Stimulated activated CD4-positive, alpha-beta T cell treated with anti-CD3 and anti-CD28 coated beads, Interleukin-15, amount 100 ng/mL, for 24 hours (primary cell): Measurements from ENCODE around the gene NR4A3.
"Not testable (repeated sequence)": the region's sequence is repeated elsewhere in the genome, so short reads cannot be mapped to it uniquely, and the experiment has no call there.

Source experiments
- DNase-seq: peaks from one replicate; pipeline ENCODE4 v3.0.0-alpha.2; 2020

NR4A3 gene

DNA sequence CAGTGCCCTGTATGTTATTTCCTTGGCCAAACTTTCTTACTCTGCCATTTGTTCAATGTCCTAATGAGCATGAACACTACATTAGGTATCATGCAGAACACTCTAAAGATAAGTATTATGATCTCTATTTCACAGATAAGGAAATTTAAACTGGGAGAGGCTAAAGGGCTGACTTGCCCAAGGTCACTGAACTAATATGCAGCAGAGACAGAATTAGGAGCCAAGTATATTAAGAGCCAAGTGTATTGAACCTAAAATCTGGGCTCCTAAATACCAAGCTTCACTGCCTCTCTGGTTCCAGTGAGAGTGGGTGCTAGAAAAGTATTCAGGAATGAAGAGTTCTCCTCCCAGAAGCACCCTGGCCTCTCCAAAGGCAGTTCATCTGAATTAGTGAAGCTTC, 13.5 kb downstream of the NR4A3 start:
- DNase-seq, result no peak

- no peak for DNase-seq
Measured at GRCh38 chr9:99835581-99835980, 13.9 kb downstream of the NR4A3 start.

- DNase-seq, result no peak
Measured at GRCh38 chr9:99840072-99840471, 18.4 kb downstream of the NR4A3 start.

DNA sequence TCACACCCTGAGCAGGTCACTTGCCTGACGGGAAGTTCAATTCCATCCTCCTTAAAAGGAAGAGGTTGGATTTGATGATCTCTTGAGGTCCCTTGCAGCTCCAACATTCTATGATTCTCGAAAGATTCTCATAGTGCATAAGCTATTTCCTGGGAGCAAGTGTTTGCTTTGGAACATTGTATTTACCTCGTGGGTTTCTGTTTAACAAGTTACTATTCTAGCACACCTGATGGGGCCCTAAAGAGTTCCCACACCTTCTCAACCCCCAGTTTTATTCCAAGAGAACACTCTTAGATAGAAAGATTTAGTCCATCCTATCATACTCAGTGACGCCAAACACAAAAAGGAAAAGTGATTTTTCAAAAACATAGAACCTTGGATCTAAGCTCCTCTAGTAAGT, 23.4 kb downstream of the NR4A3 start:
- no peak for DNase-seq

DNA sequence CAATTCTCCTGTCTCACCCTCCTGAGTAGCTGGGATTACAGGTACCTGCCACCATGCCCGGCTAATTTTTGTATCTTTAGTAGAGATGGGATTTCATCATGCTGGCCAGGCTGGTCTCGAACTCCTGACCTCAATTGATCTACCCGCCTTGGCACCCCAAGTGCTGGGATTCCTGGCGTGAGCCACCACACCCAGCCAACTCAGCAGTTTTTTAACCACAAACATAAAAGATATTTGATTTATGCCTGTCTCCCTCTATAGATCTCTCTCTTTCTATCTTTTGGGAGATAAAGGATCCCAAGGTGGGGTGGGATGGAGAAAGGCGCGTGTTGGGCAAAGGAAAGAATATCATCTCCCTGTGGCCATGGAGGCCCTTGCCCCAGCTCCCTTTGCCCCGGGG, 26.8 kb downstream of the NR4A3 start:
- DNase-seq, result no peak

DNA sequence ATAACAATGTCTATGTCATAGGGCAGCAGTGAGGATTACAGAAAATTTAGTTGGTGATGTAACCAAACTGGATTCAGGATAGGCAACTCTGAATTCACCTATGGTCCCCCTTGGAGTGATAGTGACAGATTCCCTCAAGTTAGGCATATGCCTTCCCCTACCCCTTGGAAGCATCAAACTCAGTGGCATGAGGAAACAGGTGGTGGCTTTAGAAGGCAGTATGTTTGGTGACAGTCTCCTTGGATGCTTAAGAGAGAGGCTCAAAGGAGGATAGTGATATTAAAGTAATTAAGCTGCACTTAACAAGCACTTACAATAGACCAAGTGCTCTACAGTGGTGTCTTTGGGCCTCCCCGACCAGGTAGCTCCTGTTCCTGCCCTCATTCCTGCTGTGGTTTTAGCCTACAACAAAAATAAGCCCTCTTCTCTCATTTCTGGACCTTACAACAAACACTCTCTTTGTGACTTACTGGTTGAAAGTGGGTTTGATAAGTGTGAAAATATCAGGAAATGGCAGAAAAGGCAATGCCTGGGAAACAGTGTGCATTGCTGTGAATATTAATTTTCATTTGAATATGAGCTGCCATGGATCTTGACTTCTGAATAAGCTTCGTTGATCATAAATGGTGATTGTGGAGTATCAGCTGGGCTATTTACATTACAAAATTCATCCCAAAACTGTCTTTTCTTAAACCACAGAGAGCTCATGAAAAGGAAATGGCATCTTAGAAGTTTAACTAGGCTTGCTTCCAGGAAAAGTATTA, 29.2 kb downstream of the NR4A3 start:
- DNase-seq, result no peak

- DNase-seq, result peak; percentile 35
Measured at GRCh38 chr9:99851500-99851822, 29.8 kb downstream of the NR4A3 start.

GRCh38 chr9:99852617-99853016, 30.9 kb downstream of the NR4A3 start:
- DNase-seq, result no peak

- DNase-seq, result no peak
Measured at GRCh38 chr9:99855467-99856176, 33.9 kb downstream of the NR4A3 start.

- DNase-seq, result not testable (repeated sequence)
Measured at GRCh38 chr9:99857576-99857975, 35.9 kb downstream of the NR4A3 start.

DNA sequence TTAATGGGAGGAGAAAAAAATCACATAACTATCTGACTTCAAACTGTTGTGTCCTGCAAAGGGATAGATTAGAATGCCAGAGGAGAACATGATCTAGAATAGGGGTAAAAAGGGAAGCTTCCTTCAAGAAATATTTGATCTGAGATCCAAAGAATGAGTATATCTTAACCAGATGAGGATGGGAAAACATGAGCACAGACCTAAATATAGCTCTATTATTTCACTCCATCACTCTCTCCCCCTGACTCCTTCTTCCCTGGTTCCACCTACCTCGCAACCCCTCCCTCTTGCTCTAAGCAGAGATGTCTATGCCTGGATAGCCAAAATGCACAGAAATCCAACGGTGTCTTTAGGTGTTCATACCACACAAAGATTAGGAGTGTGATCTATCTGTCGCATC, 36.4 kb downstream of the NR4A3 start:
- DNase-seq, result no peak

- no peak for DNase-seq
Measured at GRCh38 chr9:99859243-99859980, 37.7 kb downstream of the NR4A3 start.

DNA sequence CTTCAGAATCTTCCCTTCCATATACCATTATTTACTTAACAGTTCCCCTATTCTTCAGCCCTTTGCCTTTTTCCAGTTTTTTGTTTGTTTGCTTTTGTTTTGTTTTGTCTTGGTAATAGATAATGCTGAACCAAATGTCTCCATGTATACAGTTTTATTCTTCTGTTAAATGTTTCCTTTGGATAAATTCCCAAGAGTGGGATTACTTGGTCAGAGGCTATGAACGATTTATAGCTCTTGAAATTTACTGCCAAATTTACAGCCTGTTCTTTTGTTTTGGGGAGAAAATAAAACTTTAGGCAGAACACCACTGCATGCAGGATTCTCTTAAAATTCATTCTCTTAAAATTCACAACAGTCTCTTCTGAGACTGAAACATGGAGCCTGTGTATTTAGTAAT, 38.6 kb downstream of the NR4A3 start:
- no peak for DNase-seq

DNA sequence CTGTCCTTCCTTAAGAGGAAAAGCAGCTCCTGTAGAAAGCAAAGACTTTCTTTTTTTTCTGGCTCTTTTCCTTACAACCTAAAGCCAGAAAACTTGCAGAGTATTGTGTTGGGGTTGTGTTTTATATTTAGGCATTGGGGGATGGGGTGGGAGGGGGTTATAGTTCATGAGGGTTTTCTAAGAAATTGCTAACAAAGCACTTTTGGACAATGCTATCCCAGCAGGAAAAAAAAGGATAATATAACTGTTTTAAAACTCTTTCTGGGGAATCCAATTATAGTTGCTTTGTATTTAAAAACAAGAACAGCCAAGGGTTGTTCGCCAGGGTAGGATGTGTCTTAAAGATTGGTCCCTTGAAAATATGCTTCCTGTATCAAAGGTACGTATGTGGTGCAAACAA, 42.3 kb downstream of the NR4A3 start:
- DNase-seq, result no peak

DNA sequence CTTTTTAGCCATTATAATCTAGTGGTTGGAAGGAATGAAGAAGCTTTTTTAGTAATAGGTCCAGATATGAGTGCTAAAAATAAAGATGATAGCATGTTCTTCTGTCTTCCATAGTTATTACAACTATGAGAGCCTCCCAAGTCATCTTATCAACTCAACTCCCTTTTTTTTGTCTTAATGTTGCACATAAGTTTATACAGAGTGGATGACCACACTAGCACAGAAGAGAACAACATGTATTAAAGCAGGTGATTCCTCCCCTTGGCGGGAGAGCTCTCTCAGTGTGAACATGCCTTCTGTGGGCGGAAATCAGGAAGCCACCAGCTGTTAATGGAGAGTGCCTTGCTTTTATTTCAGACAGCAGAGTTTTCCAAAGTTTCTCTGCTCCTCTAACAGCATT, 44.7 kb downstream of the NR4A3 start:
- DNase-seq, result no peak

DNA sequence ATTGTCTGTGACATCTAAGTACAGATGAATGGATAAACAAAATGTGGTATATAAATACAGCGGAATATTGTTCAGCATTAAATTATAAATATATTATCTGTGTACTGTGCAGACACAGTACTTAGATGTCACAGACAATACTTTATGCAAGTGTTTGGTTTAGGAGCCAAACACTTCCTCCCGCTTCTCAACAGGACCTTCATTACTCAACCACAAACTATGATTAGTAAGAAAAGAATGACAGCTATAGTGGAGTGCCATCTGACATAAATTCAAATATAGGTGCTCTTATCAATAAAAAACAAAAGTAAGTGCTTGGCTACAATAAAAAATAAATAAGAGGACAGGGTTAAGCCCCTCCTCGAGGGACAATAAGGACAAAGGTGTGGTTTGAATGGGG, 45.9 kb downstream of the NR4A3 start:
- no peak for DNase-seq

DNA sequence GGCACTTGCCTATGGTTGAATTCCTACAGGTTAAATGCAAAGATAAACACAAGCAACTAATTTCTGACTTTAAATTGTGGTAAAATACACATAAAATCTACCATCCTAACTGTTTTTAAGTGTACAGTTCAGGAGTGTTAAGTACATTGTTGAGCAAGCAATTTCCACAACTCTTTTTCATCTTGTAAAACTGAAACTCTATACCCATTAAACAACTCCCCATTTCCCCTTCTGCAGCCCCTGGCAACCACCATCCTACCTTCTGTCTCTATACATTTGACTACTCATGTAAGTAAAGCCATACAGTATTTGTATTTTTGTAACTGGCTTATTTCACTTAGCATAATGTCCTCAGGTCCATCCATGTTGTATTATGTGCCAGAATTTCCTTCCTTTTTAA, 46.3 kb downstream of the NR4A3 start:
- no peak for DNase-seq

GRCh38 chr9:99868845-99869244, 47.2 kb downstream of the NR4A3 start:
- no peak for DNase-seq

- DNase-seq, result no peak
Measured at GRCh38 chr9:99870126-99870525, 48.4 kb downstream of the NR4A3 start.

DNA sequence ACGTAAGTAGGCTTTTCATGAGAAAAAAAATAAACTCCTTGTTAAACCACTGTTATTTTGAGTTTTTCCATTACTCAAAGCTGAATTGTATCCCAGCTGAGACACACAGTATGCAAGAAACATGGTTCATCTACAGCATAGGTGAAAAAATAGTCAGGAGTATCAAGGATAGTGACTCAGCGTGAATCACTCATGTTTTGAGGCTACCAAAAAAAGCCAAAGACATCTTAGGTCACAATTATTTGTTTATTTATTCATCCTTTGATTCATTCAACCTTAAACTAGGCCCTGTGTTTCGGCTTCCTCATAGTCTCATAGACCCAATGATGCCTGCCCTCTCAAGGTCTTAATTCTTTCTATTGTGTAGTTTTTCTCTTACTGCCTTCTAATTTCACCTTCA, 51.8 kb downstream of the NR4A3 start:
- DNase-seq, result no peak

DNA sequence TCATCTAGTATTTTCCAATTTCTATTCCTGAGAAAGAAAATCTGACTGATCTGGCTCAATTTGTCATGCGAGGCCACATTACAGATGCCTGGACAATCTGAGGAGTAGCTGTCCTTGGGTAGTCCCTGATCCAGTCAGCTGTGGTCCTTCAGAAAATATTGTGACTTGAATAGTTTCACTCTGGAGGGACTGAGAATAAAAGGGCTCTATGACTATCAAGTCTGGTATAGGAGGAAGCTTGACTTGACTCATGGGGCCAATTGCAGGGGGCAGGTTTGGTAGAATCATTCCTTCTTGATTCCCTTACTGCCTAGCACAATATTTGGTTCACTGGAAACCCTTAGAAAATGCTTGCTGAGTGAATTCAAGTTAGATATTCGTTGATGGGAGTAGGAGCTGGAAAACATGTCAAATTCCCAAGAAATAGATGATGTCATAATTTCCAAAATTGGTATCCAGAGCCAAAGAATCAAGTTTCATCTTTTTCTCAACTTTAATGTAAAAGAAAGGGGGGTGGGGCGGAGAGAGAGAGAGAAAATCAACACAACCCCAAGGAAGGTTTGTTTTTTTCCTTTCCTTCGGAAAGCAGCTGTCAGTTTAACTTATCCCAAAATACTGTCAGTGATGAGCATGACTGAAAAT, 52.4 kb downstream of the NR4A3 start:
- DNase-seq, result peak; percentile 38

- DNase-seq, result no peak
Measured at GRCh38 chr9:99876190-99876589, 54.5 kb downstream of the NR4A3 start.

- DNase-seq, result no peak
Measured at GRCh38 chr9:99878651-99879050, 57.0 kb downstream of the NR4A3 start.

DNA sequence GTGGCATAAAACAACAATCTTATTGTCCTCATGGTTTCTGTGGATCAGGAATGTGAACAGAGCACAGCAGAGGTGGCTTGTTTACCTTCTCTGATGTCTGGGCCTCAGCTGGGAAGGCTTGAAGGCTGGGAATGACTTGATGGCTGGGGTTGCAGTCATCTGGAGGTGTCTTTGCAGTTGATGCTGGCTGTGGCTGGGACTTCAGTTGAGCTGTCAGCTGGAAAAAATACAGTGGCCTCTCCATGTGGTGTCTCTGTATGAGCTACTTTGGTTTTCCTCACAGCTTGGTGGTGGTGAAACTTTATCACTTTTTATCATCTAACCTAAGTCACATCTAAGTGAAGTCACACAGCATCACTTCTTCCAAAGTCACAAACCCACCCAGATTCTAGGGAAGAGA, 60.1 kb downstream of the NR4A3 start:
- peak; percentile 46 for DNase-seq
